Epithelial cell of esophagus (primary cell): ENCODE results near the gene ALPP.
"Not testable (repeated sequence)": the region's sequence is repeated elsewhere in the genome, so short reads cannot be mapped to it uniquely, and the experiment has no call there.

ENCODE experiments used
- DNase-seq: peaks from one replicate; pipeline ENCODE4 v3.0.0; 2010; ENCODE audit warnings: low read depth
- H3K4me3 ChIP-seq: 2 replicates; pipeline ENCODE4 v1.5.1; 2011; ENCODE audit warnings: mild to moderate bottlenecking, low read length, control low read depth
- CTCF ChIP-seq: IDR thresholded peaks from 2 replicates; pipeline ENCODE4 v1.5.1; 2011; ENCODE audit warnings: low read depth, mild to moderate bottlenecking, low read length, control low read depth, inconsistent platforms; ENCODE audit not compliant: insufficient read depth; ENCODE audit errors: missing control alignments

Gene ALPP

GRCh38 chr2:232378735-232379151 is at the start of gene ALPP:
TSS of gene ALPP (plus strand) at chr2:232378751. CDS start at chr2:232378803, 52 bp downstream.
- H3K4me3 ChIP-seq: not testable (repeated sequence)

GRCh38 chr2:232329716-232330067 is 48.9 kb upstream of the ALPP start:
- H3K4me3 ChIP-seq: no peak overlapping the region
- no peak for DNase-seq
- no peak for TF ChIP-seq CTCF

More at GRCh38 chr2:232378735-232379151, at the start of gene ALPP:
- DNase-seq: not testable (repeated sequence)

- TF ChIP-seq CTCF: no peak
- DNase-seq: no peak
- H3K4me3 ChIP-seq: no peak overlapping the region
Observed at GRCh38 chr2:232330068-232330999, 48.2 kb upstream of the ALPP start.

- not testable (repeated sequence) for H3K4me3 ChIP-seq, DNase-seq
Observed at GRCh38 chr2:232331061-232331460, 47.5 kb upstream of the ALPP start.

GRCh38 chr2:232331641-232332040 is 46.9 kb upstream of the ALPP start:
- not testable (repeated sequence) for H3K4me3 ChIP-seq, DNase-seq

- not testable (repeated sequence) for DNase-seq, H3K4me3 ChIP-seq
Observed at GRCh38 chr2:232332244-232332939, 46.2 kb upstream of the ALPP start.

- DNase-seq: no peak
- H3K4me3 ChIP-seq: no peak overlapping the region
- no peak for TF ChIP-seq CTCF
Observed at GRCh38 chr2:232332940-232333259, 45.7 kb upstream of the ALPP start.

GRCh38 chr2:232333361-232334135 is 45.0 kb upstream of the ALPP start:
- DNase-seq: peak; percentile 78
- peak; percentile 60 for TF ChIP-seq CTCF
- no peak overlapping the region for H3K4me3 ChIP-seq

GRCh38 chr2:232334136-232334884 is 44.2 kb upstream of the ALPP start:
- H3K4me3 ChIP-seq, DNase-seq: not testable (repeated sequence)

- not testable (repeated sequence) for H3K4me3 ChIP-seq, DNase-seq
Observed at GRCh38 chr2:232334885-232335205, 43.7 kb upstream of the ALPP start.
